Thyroid gland (tissue), 4 donors: ENCODE data around the gene ARPC4.

ENCODE experiments used
- POLR2A ChIP-seq, 2 donors: fragments of 450-650 bp; IDR thresholded peaks; one replicate each; pipeline ENCODE4 v1.6.1; 2017; ENCODE audit warnings: antibody characterized with exemption in 2 of 2, mild to moderate bottlenecking in 2 of 2, moderate library complexity in 1 of 2
- TF ChIP-seq, protein P1 (sequence below), 6 experiments: fragments of 200-600 bp in 3 of 6; fragments of 450-650 bp in 3 of 6; sonication (generic) in 3 of 6; IDR thresholded peaks; one replicate each; pipeline ENCODE4 v1.5.1; 2016 to 2019; ENCODE audit warnings: antibody characterized with exemption in 6 of 6, mild to moderate bottlenecking in 2 of 6, inconsistent platforms in 1 of 6, moderate library complexity in 1 of 6

DNA sequence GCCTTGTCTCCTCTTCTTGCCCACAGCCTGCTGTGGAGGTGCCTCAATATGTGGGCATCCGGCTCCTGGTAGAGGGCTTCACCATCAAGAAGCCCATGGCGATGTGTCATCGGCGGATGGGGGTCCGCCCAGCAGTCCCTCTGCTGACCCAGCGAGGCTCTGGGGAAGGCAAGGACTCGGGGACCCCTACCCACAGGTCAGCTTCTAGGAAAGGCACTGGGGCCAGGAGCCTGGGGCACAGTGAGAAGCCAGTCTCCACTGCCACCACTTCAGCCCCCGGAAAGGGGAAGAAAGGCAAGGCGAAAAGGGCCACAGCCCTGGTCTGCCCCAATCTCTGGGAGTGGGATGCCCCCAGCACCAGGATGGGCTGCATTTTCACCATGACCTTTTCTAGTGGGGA lies 40.2 kb downstream of the ARPC4 start:
- TF ChIP-seq, protein P1, sequence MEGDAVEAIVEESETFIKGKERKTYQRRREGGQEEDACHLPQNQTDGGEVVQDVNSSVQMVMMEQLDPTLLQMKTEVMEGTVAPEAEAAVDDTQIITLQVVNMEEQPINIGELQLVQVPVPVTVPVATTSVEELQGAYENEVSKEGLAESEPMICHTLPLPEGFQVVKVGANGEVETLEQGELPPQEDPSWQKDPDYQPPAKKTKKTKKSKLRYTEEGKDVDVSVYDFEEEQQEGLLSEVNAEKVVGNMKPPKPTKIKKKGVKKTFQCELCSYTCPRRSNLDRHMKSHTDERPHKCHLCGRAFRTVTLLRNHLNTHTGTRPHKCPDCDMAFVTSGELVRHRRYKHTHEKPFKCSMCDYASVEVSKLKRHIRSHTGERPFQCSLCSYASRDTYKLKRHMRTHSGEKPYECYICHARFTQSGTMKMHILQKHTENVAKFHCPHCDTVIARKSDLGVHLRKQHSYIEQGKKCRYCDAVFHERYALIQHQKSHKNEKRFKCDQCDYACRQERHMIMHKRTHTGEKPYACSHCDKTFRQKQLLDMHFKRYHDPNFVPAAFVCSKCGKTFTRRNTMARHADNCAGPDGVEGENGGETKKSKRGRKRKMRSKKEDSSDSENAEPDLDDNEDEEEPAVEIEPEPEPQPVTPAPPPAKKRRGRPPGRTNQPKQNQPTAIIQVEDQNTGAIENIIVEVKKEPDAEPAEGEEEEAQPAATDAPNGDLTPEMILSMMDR (IDR thresholded peaks at IDR 0.05): no peak
- no peak for TF ChIP-seq POLR2A (IDR thresholded peaks at IDR 0.05)
